GM19324 (cell line): ENCODE measurements around the gene SNAI3.

Experiments used
- ATAC-seq: cut with Tn5 transposase; IDR thresholded peaks from one replicate; pipeline ENCODE4 v1.9.1; 2021; ENCODE audit warnings: mild to moderate bottlenecking, moderate library complexity; ENCODE audit not compliant: unreplicated experiment, low FRiP score

The SNAI3 gene

GRCh38 chr16:88653596-88654362 is 32.5 kb downstream of the SNAI3 start:
- ATAC-seq = no peak

- no peak for ATAC-seq
These were observed 33.2 kb downstream of the SNAI3 start for GRCh38 chr16:88653101-88653500.

GRCh38 chr16:88652762-88653063 is 33.6 kb downstream of the SNAI3 start:
- no peak for ATAC-seq

DNA sequence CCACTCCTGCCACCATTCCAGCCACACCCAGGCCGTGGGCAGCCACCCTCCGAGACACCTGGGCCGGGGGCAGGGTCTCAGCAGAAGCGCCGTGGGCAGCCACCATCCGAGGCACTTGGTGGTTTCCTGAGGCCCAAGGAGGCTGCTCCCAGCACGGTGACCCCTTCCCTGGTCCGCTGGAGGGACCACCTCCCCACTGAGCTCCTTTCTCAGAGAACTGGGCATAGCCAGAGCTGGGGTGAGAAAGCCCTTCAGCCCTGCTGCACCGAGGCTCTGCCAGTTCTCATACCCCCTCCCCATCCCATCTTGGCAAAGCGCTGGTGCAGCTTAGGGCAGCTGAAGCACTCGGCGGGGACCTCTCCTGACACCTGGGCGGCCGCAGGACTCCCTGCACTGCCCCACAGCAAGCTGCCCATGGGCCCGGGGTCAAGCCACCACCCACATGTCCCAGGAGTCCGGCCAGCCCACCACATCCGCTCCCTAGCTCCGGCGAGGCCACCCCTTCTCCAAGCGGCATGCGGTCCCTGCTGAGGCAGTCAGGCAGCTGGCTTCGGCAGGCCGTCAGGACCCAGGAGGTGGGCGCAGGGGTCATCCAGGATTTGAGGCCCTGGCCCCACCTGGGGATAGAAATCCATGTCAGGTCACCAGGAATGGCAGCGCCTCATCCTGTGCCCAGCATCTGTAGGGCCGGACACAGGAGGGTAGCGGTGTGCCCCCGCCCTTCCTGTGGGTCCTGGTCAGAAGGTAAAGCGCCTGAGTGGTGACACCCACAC is 34.1 kb downstream of the SNAI3 start:
- no peak for ATAC-seq

- peak; percentile 64 for ATAC-seq
These were observed 34.9 kb downstream of the SNAI3 start for GRCh38 chr16:88651276-88651988.

GRCh38 chr16:88650749-88651275 is 35.5 kb downstream of the SNAI3 start, which contains the start of gene CYBA:
TSS of gene CYBA (minus strand) at chr16:88651053. CDS start at chr16:88651013, 40 bp downstream.
- ATAC-seq = peak; percentile 68

DNA sequence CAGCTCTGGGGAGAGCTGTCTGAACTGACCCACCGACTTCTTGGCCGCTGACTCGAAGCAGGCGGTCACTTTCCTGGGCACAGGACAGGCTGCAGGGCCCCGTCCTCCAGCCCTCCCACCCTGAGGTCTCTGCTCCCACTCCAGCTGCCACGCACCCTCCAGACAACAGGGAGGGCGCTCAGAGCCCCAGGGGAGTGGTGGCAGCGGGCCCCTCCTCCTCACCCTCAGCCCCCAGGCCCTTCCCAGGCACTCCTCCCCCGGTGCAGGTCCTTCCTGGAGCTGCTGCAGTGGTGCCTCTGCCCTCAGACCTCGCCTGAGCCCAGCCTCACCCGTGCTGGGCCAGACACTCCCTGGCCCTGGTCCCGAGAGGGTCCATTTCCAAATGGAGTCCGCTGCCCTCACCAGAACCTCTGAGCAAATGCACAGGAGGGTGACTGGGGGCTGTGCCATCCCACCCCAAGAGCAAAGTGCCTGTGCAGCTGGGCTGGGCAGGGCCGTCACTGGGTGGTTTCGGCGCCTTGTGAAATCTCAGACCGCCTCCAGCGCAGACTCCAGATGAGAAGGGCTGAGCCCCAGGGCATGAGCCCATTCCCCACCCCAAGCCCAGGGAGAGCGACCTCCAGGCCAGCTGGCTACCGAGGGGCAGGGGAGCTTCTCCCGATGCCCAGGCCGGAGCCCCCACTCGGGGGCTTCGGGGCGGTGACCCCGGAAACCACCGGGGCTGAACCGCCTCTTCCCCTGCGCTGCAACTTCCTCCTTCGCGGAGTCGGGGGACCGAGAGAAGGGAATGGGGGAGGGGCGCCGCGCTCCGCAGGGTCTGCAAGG is 36.2 kb downstream of the SNAI3 start:
- peak; percentile 20 for ATAC-seq

DNA sequence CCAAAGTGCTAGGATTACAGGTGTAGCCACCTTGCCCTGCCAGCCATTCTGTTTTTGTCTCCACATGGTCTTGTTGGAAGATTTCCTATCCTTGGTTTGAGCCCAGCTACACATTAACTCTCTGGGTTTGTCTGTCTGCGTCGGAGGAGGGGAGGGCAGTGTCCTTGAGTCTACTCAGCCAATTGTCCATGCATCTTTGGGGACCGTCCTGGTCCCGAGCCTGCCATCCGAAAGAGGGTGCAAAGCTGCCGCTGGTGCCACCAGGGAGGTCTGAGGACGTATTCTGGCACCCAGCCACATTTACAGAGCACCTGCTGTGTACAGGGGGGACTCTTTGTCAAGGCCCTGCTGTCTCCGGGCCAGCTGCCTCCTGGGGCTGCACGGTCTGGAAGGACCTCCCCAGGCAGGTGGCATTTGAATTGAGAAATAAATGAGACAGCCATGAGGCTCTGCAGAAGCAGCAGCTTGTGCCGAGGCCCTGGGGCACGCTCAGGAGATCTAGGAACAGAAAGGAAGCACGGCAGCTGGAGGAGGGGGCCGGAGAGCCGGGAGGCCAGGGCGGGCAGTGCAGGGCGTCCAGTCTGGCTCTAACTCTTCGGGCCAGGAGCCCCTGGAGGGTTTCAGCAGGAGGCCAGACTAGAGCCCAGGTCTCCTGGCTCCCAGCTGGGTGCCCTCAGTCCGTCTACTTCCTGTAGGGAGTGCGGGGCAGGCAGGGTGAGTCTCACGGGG is 36.9 kb downstream of the SNAI3 start:
- ATAC-seq = no peak

DNA sequence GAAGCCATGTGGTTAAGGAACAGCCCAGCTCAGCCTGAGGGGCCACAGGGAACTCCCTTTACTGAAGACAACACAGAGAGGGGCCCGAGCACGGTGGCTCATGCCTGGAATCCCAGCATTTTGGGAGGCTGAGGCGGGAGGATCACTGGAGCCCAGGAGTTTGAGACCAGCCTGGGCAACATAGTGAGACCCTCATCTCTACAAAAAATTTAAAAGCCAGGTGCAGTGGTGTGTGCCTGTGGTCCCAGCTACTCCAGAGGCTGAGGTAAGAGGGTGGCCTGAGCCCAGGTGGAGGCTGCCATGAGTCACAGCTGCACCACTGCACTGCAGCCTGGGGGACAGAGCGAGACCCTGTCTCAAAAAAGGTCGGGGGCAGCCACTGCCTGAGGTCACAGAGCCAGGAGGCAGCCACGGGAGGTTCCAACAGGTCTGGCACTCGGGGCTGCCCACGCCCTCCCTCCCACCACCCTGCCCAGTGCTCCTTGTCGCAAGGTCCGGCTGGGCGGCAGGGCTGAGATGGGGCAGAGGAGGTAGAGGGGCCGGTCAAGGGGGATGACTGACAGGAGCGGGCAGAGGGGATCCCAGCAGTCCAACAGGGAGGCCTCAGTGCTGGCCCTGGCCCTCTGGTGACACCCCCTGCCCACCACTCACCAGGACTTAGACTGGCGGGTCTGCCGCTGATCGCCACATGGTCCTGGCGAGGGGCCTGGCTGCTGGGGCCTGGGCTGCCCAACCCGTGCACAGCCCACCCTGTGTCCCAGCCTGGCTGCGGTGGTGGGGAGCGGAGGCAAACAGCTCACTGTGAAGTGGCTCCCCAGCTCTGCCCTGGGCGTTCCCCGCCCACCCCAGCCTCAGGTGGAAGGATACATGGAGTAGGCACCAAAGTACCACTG is 38.9 kb downstream of the SNAI3 start:
- no peak for ATAC-seq

- no peak for ATAC-seq
These were observed 39.8 kb downstream of the SNAI3 start for GRCh38 chr16:88646345-88647034.

DNA sequence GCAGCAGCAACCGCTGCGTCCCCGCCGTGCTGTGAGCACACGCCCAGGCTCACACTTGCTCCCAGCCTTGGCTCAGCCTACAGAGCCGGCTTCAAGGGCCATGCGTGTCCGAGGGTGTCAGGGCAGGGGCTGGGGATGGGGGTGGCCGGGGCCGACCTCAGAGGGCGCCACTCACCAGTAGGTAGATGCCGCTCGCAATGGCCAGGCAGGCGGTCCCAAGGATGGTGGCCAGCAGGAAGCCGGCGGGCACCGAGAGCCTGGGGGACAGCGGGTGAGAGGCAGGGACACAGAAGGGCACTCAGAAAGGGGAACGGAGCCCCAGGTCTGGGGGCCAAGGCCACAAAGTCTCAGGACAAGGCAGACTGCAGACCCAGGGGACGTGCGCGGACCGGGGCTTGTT is 40.4 kb downstream of the SNAI3 start:
- no peak for ATAC-seq

DNA sequence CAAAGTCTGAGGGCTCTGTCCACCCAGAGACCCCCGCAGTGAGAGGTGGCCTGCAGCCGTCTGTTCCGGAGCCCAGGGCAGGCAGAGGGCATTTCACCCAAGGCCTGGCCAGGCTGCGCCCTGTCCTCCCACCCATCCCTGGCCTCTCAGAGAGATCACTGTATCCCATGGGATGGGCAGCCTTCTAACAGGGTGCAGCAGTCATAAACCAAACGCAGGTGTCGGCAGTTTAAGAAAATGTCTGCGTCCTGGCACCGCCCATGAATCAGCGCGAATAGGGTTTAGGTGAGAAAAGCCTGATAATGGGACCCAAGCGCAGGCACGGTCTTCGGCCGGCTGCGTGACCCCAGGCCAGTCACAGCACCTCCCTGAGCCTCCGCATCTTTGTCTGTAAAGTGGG is 40.9 kb downstream of the SNAI3 start:
- no peak for ATAC-seq

DNA sequence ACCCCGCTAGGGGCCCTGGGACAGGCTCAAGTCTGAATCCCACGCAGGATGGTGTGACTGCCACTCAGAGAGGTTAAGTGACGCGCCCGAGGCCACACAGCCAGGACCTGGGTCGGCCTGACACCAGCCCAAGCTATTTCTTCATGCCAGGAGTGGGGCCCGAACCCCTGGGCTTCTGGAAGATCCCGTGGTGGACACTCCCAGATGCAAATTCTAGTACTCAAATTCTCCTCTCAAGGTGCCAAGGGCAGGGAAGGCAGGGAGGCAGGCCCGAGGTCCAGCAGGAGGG is 42.7 kb downstream of the SNAI3 start:
- no peak for ATAC-seq

GRCh38 chr16:88642881-88643643 is 43.2 kb downstream of the SNAI3 start:
- no peak for ATAC-seq

DNA sequence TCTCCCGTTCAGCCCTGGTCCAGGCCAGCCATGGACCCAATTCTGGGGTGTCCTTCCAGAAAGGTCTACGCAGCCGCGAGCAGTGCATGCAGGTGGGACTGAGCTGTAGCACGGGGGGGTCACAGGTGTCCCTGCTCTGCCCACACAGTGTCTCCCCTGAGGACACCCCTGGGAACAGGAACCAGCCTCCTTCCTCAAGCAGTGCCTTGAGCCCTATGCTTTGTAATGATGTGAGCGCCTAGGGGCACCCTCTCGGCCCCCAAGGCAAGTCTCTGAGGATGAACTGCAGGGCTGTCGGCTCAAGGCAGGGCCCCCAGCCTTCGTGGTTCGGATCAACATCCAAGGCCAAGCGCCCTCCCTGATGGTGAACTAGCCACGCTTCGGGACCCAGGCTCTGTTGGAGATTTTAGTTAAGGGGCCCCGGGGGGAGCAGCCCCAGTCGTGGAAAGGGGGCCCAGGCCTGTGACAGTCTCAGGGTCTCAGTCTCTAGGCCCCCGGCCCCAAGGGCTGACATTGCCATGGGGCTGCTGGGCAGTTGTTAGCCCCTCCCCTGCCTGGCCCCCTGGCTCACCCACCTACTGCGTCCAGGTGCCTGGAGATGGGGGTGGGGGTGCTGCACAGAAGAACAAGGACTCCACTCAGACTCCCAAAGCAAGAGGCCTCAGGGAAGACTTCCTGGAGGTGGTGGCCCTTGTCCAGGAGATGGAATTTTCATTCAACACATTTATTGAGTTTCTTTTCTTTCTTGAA is 45.6 kb downstream of the SNAI3 start:
- ATAC-seq = no peak

DNA sequence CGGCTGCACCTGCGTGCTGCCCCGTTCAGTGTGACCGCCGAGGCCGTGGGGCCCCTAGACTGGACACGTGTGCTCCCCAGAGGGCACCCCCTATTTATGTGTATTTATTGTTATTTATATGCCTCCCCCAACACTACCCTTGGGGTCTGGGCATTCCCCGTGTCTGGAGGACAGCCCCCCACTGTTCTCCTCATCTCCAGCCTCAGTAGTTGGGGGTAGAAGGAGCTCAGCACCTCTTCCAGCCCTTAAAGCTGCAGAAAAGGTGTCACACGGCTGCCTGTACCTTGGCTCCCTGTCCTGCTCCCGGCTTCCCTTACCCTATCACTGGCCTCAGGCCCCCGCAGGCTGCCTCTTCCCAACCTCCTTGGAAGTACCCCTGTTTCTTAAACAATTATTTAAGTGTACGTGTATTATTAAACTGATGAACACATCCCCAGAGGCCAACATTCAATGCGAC is 46.2 kb downstream of the SNAI3 start:
- no peak for ATAC-seq
